Epithelial cell of prostate (primary cell): ENCODE data around the gene YDJC.
"Not testable (repeated sequence)": the region's sequence is repeated elsewhere in the genome, so short reads cannot be mapped to it uniquely, and the experiment has no call there.

Experiments
- DNase-seq: peaks from one replicate; pipeline ENCODE4 v3.0.0-alpha.2; 2011; ENCODE audit warnings: low read depth, low spot score
- H3K27ac ChIP-seq: fragments of 450-650 bp; 2 replicates; pipeline ENCODE4 v1.5.1; 2017; ENCODE audit warnings: mild to moderate bottlenecking

The YDJC gene

GRCh38 chr22:21629255-21630149, at the start of gene YDJC:
YDJC (minus strand) TSS chr22:21630022; CDS start chr22:21630014, 8 bp downstream.
- DNase-seq: peak; percentile 74
- H3K27ac ChIP-seq: peak within 1 kb of the TSS; percentile 73

- no peak overlapping the region for H3K27ac ChIP-seq
- no peak for DNase-seq
Measured at GRCh38 chr22:21679383-21679782, 49.6 kb upstream of the YDJC start.

GRCh38 chr22:21678842-21679241, 49.0 kb upstream of the YDJC start:
- not testable (repeated sequence) for DNase-seq, H3K27ac ChIP-seq

- no peak for DNase-seq
- H3K27ac ChIP-seq: no peak overlapping the region
Measured at GRCh38 chr22:21677606-21678443, 48.0 kb upstream of the YDJC start.

- no peak overlapping the region for H3K27ac ChIP-seq
- no peak for DNase-seq
Measured at GRCh38 chr22:21674638-21675245, 44.9 kb upstream of the YDJC start.

- DNase-seq: no peak
- H3K27ac ChIP-seq: no peak overlapping the region
Measured at GRCh38 chr22:21673534-21674321, 43.9 kb upstream of the YDJC start.

GRCh38 chr22:21672107-21672629, 42.3 kb upstream of the YDJC start:
- no peak overlapping the region for H3K27ac ChIP-seq
- DNase-seq: no peak

- peak overlapping the region; percentile 15 for H3K27ac ChIP-seq
- DNase-seq: no peak
Measured at GRCh38 chr22:21669026-21669425, 39.2 kb upstream of the YDJC start.

GRCh38 chr22:21666786-21667185, 37.0 kb upstream of the YDJC start:
- peak overlapping the region; percentile 89 for H3K27ac ChIP-seq

GRCh38 chr22:21665047-21665851, 35.4 kb upstream of the YDJC start:
- no peak for DNase-seq
- H3K27ac ChIP-seq: peak overlapping the region; percentile 89

More at GRCh38 chr22:21666786-21667185, 37.0 kb upstream of the YDJC start:
- no peak for DNase-seq

- no peak overlapping the region for H3K27ac ChIP-seq
- DNase-seq: no peak
Measured at GRCh38 chr22:21663738-21664137, 33.9 kb upstream of the YDJC start.

- DNase-seq: no peak
- no peak overlapping the region for H3K27ac ChIP-seq
Measured at GRCh38 chr22:21661991-21662390, 32.2 kb upstream of the YDJC start.

- no peak for DNase-seq
- H3K27ac ChIP-seq: no peak overlapping the region
Measured at GRCh38 chr22:21660904-21661303, 31.1 kb upstream of the YDJC start.

- no peak for DNase-seq
- no peak overlapping the region for H3K27ac ChIP-seq
Measured at GRCh38 chr22:21659864-21660525, 30.2 kb upstream of the YDJC start.

GRCh38 chr22:21657360-21658032, 27.7 kb upstream of the YDJC start:
- no peak for DNase-seq
- H3K27ac ChIP-seq: no peak overlapping the region

GRCh38 chr22:21657020-21657359, 27.2 kb upstream of the YDJC start:
- peak overlapping the region; percentile 26 for H3K27ac ChIP-seq
- no peak for DNase-seq

GRCh38 chr22:21652547-21653545, 23.0 kb upstream of the YDJC start:
- DNase-seq: no peak
- H3K27ac ChIP-seq: no peak overlapping the region
